PC-9 (cell line): Measurements from ENCODE around the gene RASIP1.
"Not testable (repeated sequence)": the region's sequence is repeated elsewhere in the genome, so short reads cannot be mapped to it uniquely, and the experiment has no call there.

Experiments
- EZH2 ChIP-seq: fragments of 200-600 bp; sonication (generic); IDR thresholded peaks from 2 replicates; pipeline ENCODE4 v1.8.0; 2017; ENCODE audit warnings: antibody characterized with exemption, low read depth
- TF ChIP-seq, protein P1 (sequence below): fragments of 200-600 bp; sonication (generic); conservative IDR thresholded peaks from 2 replicates; pipeline ENCODE4 v1.6.1; 2017; ENCODE audit warnings: mixed run types, antibody characterized with exemption, mild to moderate bottlenecking, moderate library complexity

DNA sequence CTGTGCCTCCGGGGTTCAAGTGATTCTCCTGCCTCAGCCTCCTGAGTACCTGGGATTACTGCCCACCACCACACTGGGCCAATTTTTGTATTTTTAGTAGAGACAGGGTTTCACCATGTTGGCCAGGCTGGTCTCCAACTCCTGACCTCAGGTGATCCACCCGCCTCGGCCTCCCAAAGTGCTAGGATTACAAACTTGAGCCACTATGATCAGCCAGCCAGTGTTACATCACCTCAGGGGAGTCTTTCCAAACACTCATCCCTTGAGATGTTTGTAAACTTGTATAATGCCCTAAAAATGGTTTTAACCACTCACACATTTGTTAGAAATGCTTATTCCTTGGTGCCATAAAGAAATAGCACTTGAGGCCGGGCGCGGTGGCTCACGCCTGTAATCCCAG is 46.0 kb upstream of the RASIP1 start:
- TF ChIP-seq, protein P1, sequence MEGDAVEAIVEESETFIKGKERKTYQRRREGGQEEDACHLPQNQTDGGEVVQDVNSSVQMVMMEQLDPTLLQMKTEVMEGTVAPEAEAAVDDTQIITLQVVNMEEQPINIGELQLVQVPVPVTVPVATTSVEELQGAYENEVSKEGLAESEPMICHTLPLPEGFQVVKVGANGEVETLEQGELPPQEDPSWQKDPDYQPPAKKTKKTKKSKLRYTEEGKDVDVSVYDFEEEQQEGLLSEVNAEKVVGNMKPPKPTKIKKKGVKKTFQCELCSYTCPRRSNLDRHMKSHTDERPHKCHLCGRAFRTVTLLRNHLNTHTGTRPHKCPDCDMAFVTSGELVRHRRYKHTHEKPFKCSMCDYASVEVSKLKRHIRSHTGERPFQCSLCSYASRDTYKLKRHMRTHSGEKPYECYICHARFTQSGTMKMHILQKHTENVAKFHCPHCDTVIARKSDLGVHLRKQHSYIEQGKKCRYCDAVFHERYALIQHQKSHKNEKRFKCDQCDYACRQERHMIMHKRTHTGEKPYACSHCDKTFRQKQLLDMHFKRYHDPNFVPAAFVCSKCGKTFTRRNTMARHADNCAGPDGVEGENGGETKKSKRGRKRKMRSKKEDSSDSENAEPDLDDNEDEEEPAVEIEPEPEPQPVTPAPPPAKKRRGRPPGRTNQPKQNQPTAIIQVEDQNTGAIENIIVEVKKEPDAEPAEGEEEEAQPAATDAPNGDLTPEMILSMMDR, result not testable (repeated sequence)
- not testable (repeated sequence) for TF ChIP-seq EZH2
